H1 (cell line): ENCODE results near the gene KMT5B. TPM values are rescaled to one million over a fixed set of nuclear protein-coding genes. Genes with fewer than 3 reads are reported as not detected.

Source experiments
- CTCF ChIA-PET: fragments of 300-600 bp; sonication (Branson Sonifier 250); formaldehyde crosslinking; loops from one replicate; lab custom pipeline; 2021; ENCODE audit not compliant: partially characterized antibody; lab: Charles Lee
- POLR2A ChIA-PET: fragments of 300-600 bp; sonication (Branson Sonifier 250); formaldehyde crosslinking; loops from one replicate; lab custom pipeline; 2021; ENCODE audit warnings: inconsistent platforms; ENCODE audit not compliant: partially characterized antibody; lab: Charles Lee
- DNase-seq, 2 experiments: peaks; one replicate each; pipeline versions ENCODE4 v3.0.0 to v3.0.0-alpha.2; 2010 to 2022; ENCODE audit warnings: low spot score in 2 of 2, low read depth in 1 of 2, mixed read lengths in 1 of 2
- FAIRE-seq: peaks from 2 replicates; lab custom pipeline; 2011; peaks lifted over from hg19 to GRCh38; lab: Jason Lieb, UNC
- H2AFZ ChIP-seq: 2 replicates; pipeline ENCODE4 v1.8.1; 2012; ENCODE audit warnings: low read length, inconsistent platforms
- H2AK5ac ChIP-seq: 2 replicates; pipeline ENCODE4 v1.6.1; 2013; ENCODE audit warnings: low read depth, low read length
- H2BK120ac ChIP-seq: replicated peaks from 2 replicates; pipeline ENCODE3; 2013; ENCODE audit warnings: low read depth, low read length, inconsistent platforms
- H2BK12ac ChIP-seq: 2 replicates; pipeline ENCODE4 v1.6.1; 2013; ENCODE audit warnings: low read depth, low read length
- H2BK15ac ChIP-seq: 2 replicates; pipeline ENCODE4 v1.6.1; 2013; ENCODE audit warnings: low read length
- H2BK20ac ChIP-seq: 2 replicates; pipeline ENCODE4 v1.6.1; 2013; ENCODE audit warnings: low read length
- H2BK5ac ChIP-seq: 2 replicates; pipeline ENCODE4 v1.6.1; 2013; ENCODE audit warnings: low read depth, low read length
- H3K14ac ChIP-seq: 2 replicates; pipeline ENCODE4 v1.6.1; 2013; ENCODE audit warnings: inconsistent platforms; ENCODE audit not compliant: insufficient read length
- H3K18ac ChIP-seq: 2 replicates; pipeline ENCODE4 v1.6.1; 2013; ENCODE audit warnings: low read length; ENCODE audit errors: extremely low read depth
- H3K23ac ChIP-seq: 2 replicates; pipeline ENCODE4 v1.6.1; 2013; ENCODE audit warnings: inconsistent platforms; ENCODE audit not compliant: insufficient read length
- H3K23me2 ChIP-seq: 2 replicates; pipeline ENCODE4 v1.6.1; 2013; ENCODE audit warnings: low read depth, low read length
- H3K27ac ChIP-seq: 2 replicates; pipeline ENCODE4 v1.6.1; 2011; ENCODE audit warnings: low read depth, low read length, inconsistent platforms
- H3K27me3 ChIP-seq, 4 experiments: replicated peaks in 1 of 4; 1 replicate in 1 of 4; 2 replicates in 3 of 4; pipeline versions ENCODE4 v1.6.1 to v1.8.1; 2011 to 2013; ENCODE audit warnings: low read length in 3 of 4, mild to moderate bottlenecking in 3 of 4, inconsistent platforms in 2 of 4, mixed read lengths in 2 of 4, moderate library complexity in 1 of 4; ENCODE audit not compliant: control insufficient read depth in 3 of 4, insufficient read depth in 3 of 4; ENCODE audit errors: extremely low read depth in 1 of 4
- H3K36me3 ChIP-seq, 4 experiments: 2 replicates each; pipeline versions ENCODE4 v1.6.1 to v1.8.1; 2011 to 2013; ENCODE audit warnings: mild to moderate bottlenecking in 4 of 4, low read length in 3 of 4, moderate library complexity in 2 of 4, control low read depth in 1 of 4, inconsistent platforms in 1 of 4; ENCODE audit not compliant: insufficient read depth in 4 of 4, control insufficient read depth in 2 of 4
- H3K4ac ChIP-seq: replicated peaks from 2 replicates; pipeline ENCODE3; 2013; ENCODE audit warnings: low read length, low read depth, mixed read lengths, inconsistent platforms; ENCODE audit not compliant: insufficient read length
- H3K4me1 ChIP-seq, 4 experiments: replicated peaks in 1 of 4; 1 replicate in 1 of 4; 2 replicates in 3 of 4; pipeline versions ENCODE4 v1.6.1 to v1.8.1; 2011 to 2013; ENCODE audit warnings: low read length in 3 of 4, inconsistent platforms in 2 of 4, mixed read lengths in 1 of 4; ENCODE audit not compliant: insufficient read depth in 4 of 4, control insufficient read depth in 3 of 4
- H3K4me2 ChIP-seq, 2 experiments: 2 replicates each; pipeline versions ENCODE4 v1.6.1 to v1.8.1; 2011 to 2013; ENCODE audit warnings: low read depth in 2 of 2, low read length in 2 of 2, control low read depth in 1 of 2, inconsistent platforms in 1 of 2, mild to moderate bottlenecking in 1 of 2; ENCODE audit not compliant: insufficient read depth in 1 of 2
- H3K4me3 ChIP-seq, 4 experiments: fragments of 200-600, 300-600 bp in 1 of 4; sonication (generic), shearing (Covaris generic), sonication (Bioruptor Twin) in 1 of 4; 2 replicates each; pipeline versions ENCODE4 v1.5.1 to v1.8.1; 2011 to 2016; ENCODE audit warnings: low read length in 4 of 4, low read depth in 3 of 4, control low read depth in 2 of 4, inconsistent platforms in 2 of 4, mild to moderate bottlenecking in 2 of 4, mixed read lengths in 1 of 4, moderate library complexity in 1 of 4; ENCODE audit not compliant: insufficient read depth in 2 of 4; ENCODE audit errors: extremely low read depth in 1 of 4
- H3K56ac ChIP-seq: replicated peaks from 2 replicates; pipeline ENCODE3; 2013; ENCODE audit warnings: low read depth, mild to moderate bottlenecking, mixed read lengths, low read length, inconsistent platforms; ENCODE audit not compliant: insufficient read length
- H3K79me1 ChIP-seq: 2 replicates; pipeline ENCODE4 v1.6.1; 2013; ENCODE audit warnings: low read depth, low read length, control low read depth
- H3K79me2 ChIP-seq, 2 experiments: 2 replicates each; pipeline versions ENCODE4 v1.6.1 to v1.8.1; 2012 to 2013; ENCODE audit warnings: low read length in 2 of 2, mild to moderate bottlenecking in 2 of 2, inconsistent platforms in 1 of 2; ENCODE audit not compliant: insufficient read depth in 2 of 2, control insufficient read depth in 1 of 2
- H3K9ac ChIP-seq, 4 experiments: replicated peaks in 1 of 4; 1 replicate in 1 of 4; 2 replicates in 3 of 4; pipeline versions ENCODE4 v1.6.1 to v1.8.1; 2011 to 2013; ENCODE audit warnings: low read depth in 3 of 4, low read length in 3 of 4, control low read depth in 2 of 4, mild to moderate bottlenecking in 2 of 4, moderate library complexity in 2 of 4, inconsistent platforms in 1 of 4; ENCODE audit errors: extremely low read depth in 1 of 4
- H3K9me3 ChIP-seq, 2 experiments: 2 replicates each; pipeline versions ENCODE4 v1.6.1 to v1.8.1; 2012 to 2013; ENCODE audit warnings: mild to moderate bottlenecking in 2 of 2, moderate library complexity in 2 of 2, control low read depth in 1 of 2, inconsistent platforms in 1 of 2, low read depth in 1 of 2, low read length in 1 of 2, mixed read lengths in 1 of 2; ENCODE audit not compliant: insufficient read depth in 2 of 2
- H4K20me1 ChIP-seq, 2 experiments: replicated peaks in 1 of 2; 2 replicates each; pipeline versions ENCODE3 to v1.8.1; 2011 to 2013; ENCODE audit warnings: inconsistent platforms in 2 of 2, low read length in 2 of 2, mild to moderate bottlenecking in 1 of 2; ENCODE audit not compliant: insufficient read depth in 2 of 2, control insufficient read depth in 1 of 2
- H4K5ac ChIP-seq: 2 replicates; pipeline ENCODE4 v1.6.1; 2013; ENCODE audit warnings: low read length, low read depth, mixed read lengths, inconsistent platforms; ENCODE audit not compliant: insufficient read length
- H4K8ac ChIP-seq: 2 replicates; pipeline ENCODE4 v1.8.0; 2013; ENCODE audit warnings: mild to moderate bottlenecking, moderate library complexity, low read length, inconsistent platforms; ENCODE audit not compliant: insufficient read depth; ENCODE audit errors: extremely low read depth
- H4K91ac ChIP-seq: replicated peaks from 2 replicates; pipeline ENCODE3; 2013; ENCODE audit warnings: low read length, mixed read lengths, inconsistent platforms; ENCODE audit not compliant: insufficient read length
- CBX8 ChIP-seq: fragments of 300-800, 300-1000 bp; sonication (generic); IDR thresholded peaks from 2 replicates; pipeline ENCODE4 v1.7.1; 2016; ENCODE audit warnings: low read depth, low read length, borderline replicate concordance
- POLR2AphosphoS5 ChIP-seq: IDR thresholded peaks from 2 replicates; pipeline ENCODE4 v1.6.1; 2011; ENCODE audit warnings: low read depth, low read length
- SAP30 ChIP-seq: fragments of 300-600 bp; sonication (generic); IDR thresholded peaks from 2 replicates; pipeline ENCODE4 v1.7.1; 2012; ENCODE audit warnings: low read length, moderate library complexity, mild to moderate bottlenecking, inconsistent platforms; ENCODE audit not compliant: insufficient read depth, insufficient replicate concordance
- SIX5 ChIP-seq: IDR thresholded peaks from 2 replicates; pipeline ENCODE4 v1.6.1; 2011; ENCODE audit warnings: mild to moderate bottlenecking, low read depth, low read length
- SP2 ChIP-seq: IDR thresholded peaks from 2 replicates; pipeline ENCODE4 v1.6.1; 2012; ENCODE audit warnings: mild to moderate bottlenecking, low read length, inconsistent platforms
- ZNF274 ChIP-seq: IDR thresholded peaks from 2 replicates; pipeline ENCODE4 v1.7.0; 2012; ENCODE audit warnings: low read length, borderline replicate concordance; ENCODE audit errors: extremely low read depth
- WGBS, 2 experiments: shearing (Covaris generic) in 1 of 2; methylation state at CpG; one replicate each; pipeline versions ENCODE4 v1.1.6 to v1.1.7; 2013 to 2015; ENCODE audit warnings: low lambda C conversion rate in 2 of 2, mixed read lengths in 2 of 2, inconsistent platforms in 1 of 2, low coverage in 1 of 2, missing lambda C conversion rate in 1 of 2; ENCODE audit not compliant: insufficient replicate concordance in 2 of 2, insufficient coverage in 1 of 2, insufficient read length in 1 of 2; ENCODE audit errors: extremely low coverage in 1 of 2, missing lambda C conversion rate in 1 of 2; 5-methylcytosine and 5-hydroxymethylcytosine counted together
- polyA plus RNA-seq, 7 experiments: library from polyadenylated mRNA; depleted of rRNA in 3 of 7; stranded (reverse) in 5 of 7; unstranded in 2 of 7; fragments of >200 nt in 5 of 7; fragments of 200-250 nt in 2 of 7; gene quantifications; 1 replicate in 5 of 7; 2 replicates in 1 of 7; 4 replicates in 1 of 7; pipeline versions ENCODE4 v1.2.1 to v1.2.3, GENCODE V29; 2011 to 2013; ENCODE audit warnings: missing spikeins in 2 of 7, mixed read lengths in 2 of 7
- total RNA-seq: library from RNA; stranded (reverse); fragmentation: NEBNext Ultra II Directional; extraction: Animal tissue kit (Norgen Biotek cat#: 25700); gene quantifications from 2 replicates; pipeline ENCODE4 v1.2.1, GENCODE V29; 2021

KMT5B gene
- total and polyA plus RNA-seq, 2 of the 8 experiments (the other 6 are each of a cell fraction or from before 2014, with no cell fraction given) = 11.0 to 40.8 TPM

- Histone ChIP-seq H2AFZ (no peak overlapping the region), H3K18ac (no peak overlapping the region), H3K9me3 (no peaks in the 10 kb centered on the region), H2BK5ac (no peak overlapping the region), H3K79me1 (peaks cover 6% of the 10 kb centered on the region; the same call in 1 of the 2 replicates), H2BK120ac (no peak overlapping the region), H3K4ac (no peak overlapping the region), H2BK20ac (no peak overlapping the region), H4K5ac (no peak overlapping the region), H3K23ac (no peak overlapping the region), H3K4me2 (peak overlapping the region; percentile 81 to 87), H4K91ac (no peak overlapping the region), H3K56ac (no peak overlapping the region), H3K23me2 (peaks cover 10% of the 10 kb centered on the region; the same call in 1 of the 2 replicates), H3K27me3 (peaks cover 0 to 2% (median 0%) of the 10 kb centered on the region in 4 experiments; a peak in 2 of 7 replicates), H3K79me2 (peaks cover 31 to 58% of the 10 kb centered on the region in 2 experiments), H2AK5ac (no peak overlapping the region), H3K4me3 (peak overlapping the region; percentile 33 to 99 (median 90); a peak in 6 of 8 replicates), H4K8ac (peak overlapping the region; percentile 62; the same call in 1 of the 2 replicates), H3K9ac (no peak overlapping the region; a peak in 1 of 7 replicates), H4K20me1 (peaks cover 10 to 14% of the 10 kb centered on the region in 2 experiments), H3K4me1 (peaks cover 4 to 20% (median 10%) of the 10 kb centered on the region in 4 experiments), H2BK15ac (no peak overlapping the region), H3K36me3 (no peaks in the 10 kb centered on the region), H2BK12ac (no peak overlapping the region), H3K14ac (no peak overlapping the region), H3K27ac (no peak overlapping the region; the same call in 1 of the 2 replicates)
- no peak for DNase-seq
- POLR2A ChIA-PET = interaction anchor here (0.8 to 2.2 kb wide), 4 partner anchors 9 to 160 kb away, joined by 3 to 6 read pairs (median 4); no protein-coding TSS in a partner anchor
- 76% methylated on average over 14 of the region's 14 CpGs; no CpG with 5 or more reads in 1 of the 2 experiments for WGBS, 2 experiments
- CTCF ChIA-PET = interaction anchor here (0.9 to 9.9 kb wide), 7 partner anchors 9 to 201 kb away, joined by 3 to 138 read pairs (median 4); partner anchors contain the start of gene ALDH3B1
- FAIRE-seq = no peak
- TF ChIP-seq SIX5 (no peak), POLR2AphosphoS5 (no peak), SP2 (no peak), CBX8 (no peak), SAP30 (no peak), ZNF274 (no peak)
Measured at GRCh38 chr11:68211546-68211945, 1.6 kb downstream of the KMT5B start.
